Measurements from ENCODE around the gene TMEM91.

DNA sequence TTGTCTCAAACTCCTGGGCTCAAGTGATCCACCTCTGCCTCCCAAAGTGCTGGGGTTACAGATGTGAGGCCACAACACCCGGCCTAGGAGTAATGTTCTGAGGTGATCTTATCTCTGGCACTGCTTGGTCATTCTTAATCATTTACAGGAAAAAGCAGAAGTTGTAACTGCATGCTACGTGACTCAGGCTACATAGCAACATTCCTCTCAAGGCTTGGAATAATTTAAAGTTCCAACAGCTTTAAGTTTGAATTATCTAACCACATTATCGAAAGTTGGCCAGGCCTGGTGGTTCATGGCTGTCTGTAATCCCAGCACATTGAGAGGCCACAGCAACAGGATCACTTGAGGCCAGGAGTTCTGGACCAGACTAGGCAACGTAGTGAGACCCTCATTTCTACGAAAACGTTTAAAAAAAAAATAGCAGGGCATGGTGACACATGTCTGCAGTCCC lies 8.5 kb upstream of the TMEM91 start:
- TF ChIP-seq ZNF668 (CRISPR knock-in tag; IDR thresholded peaks at IDR 0.05): no peak
- TF ChIP-seq, protein P1, sequence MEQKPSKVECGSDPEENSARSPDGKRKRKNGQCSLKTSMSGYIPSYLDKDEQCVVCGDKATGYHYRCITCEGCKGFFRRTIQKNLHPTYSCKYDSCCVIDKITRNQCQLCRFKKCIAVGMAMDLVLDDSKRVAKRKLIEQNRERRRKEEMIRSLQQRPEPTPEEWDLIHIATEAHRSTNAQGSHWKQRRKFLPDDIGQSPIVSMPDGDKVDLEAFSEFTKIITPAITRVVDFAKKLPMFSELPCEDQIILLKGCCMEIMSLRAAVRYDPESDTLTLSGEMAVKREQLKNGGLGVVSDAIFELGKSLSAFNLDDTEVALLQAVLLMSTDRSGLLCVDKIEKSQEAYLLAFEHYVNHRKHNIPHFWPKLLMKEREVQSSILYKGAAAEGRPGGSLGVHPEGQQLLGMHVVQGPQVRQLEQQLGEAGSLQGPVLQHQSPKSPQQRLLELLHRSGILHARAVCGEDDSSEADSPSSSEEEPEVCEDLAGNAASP (IDR thresholded peaks at IDR 0.05): no peak
- no peak for TF ChIP-seq POLR2A (conservative IDR thresholded peaks at IDR 0.05)
- TF ChIP-seq ZNF408 (CRISPR knock-in tag; IDR thresholded peaks at IDR 0.05; ENCODE audit: low read depth): no peak
- TF ChIP-seq YY1 (IDR thresholded peaks at IDR 0.05; ENCODE audit: borderline replicate concordance in 1 of 3, control insufficient read depth in 1 of 3, extremely low read depth in 1 of 3, insufficient read depth in 3 of 3, insufficient read length in 1 of 3, insufficient replicate concordance in 2 of 3, low read depth in 1 of 3, low read length in 2 of 3): no peak
- TF ChIP-seq BMI1 (IDR thresholded peaks at IDR 0.05; ENCODE audit: low read length): no peak
- TF ChIP-seq RAD21 (CRISPR knock-in tag; conservative IDR thresholded peaks at IDR 0.05 in 1 of 2, IDR thresholded peaks at IDR 0.05 in 1 of 2): no peak
- no peak for TF ChIP-seq ZNF785 (CRISPR knock-in tag; IDR thresholded peaks at IDR 0.05)
- no peak for TF ChIP-seq SIN3A (IDR thresholded peaks at IDR 0.05; ENCODE audit: borderline replicate concordance in 2 of 2, control insufficient read depth in 1 of 2, low read depth in 2 of 2, low read length in 2 of 2)
- TF ChIP-seq, protein P2, sequence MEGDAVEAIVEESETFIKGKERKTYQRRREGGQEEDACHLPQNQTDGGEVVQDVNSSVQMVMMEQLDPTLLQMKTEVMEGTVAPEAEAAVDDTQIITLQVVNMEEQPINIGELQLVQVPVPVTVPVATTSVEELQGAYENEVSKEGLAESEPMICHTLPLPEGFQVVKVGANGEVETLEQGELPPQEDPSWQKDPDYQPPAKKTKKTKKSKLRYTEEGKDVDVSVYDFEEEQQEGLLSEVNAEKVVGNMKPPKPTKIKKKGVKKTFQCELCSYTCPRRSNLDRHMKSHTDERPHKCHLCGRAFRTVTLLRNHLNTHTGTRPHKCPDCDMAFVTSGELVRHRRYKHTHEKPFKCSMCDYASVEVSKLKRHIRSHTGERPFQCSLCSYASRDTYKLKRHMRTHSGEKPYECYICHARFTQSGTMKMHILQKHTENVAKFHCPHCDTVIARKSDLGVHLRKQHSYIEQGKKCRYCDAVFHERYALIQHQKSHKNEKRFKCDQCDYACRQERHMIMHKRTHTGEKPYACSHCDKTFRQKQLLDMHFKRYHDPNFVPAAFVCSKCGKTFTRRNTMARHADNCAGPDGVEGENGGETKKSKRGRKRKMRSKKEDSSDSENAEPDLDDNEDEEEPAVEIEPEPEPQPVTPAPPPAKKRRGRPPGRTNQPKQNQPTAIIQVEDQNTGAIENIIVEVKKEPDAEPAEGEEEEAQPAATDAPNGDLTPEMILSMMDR (IDR thresholded peaks at IDR 0.05 in 2 of 3, conservative IDR thresholded peaks at IDR 0.05 in 1 of 3; ENCODE audit: insufficient read depth in 2 of 3, low read depth in 1 of 3, low read length in 3 of 3): no peak
- TF ChIP-seq KDM2B (CRISPR knock-in tag; IDR thresholded peaks at IDR 0.05): no peak
- TF ChIP-seq EZH2 (IDR thresholded peaks at IDR 0.05; ENCODE audit: borderline replicate concordance, low read depth, low read length): no peak

Measured in K562 (cell line).